GM12872 (cell line): ENCODE results near the gene CACNA1F.

Source experiments
- CTCF ChIP-seq: IDR thresholded peaks from 3 replicates; pipeline ENCODE4 v1.5.1; 2011; ENCODE audit warnings: low read depth, mild to moderate bottlenecking, low read length, moderate library complexity; ENCODE audit not compliant: insufficient read depth

CACNA1F gene

GRCh38 chrX:49264460-49264859 is 31.3 kb upstream of the CACNA1F start, which contains the start of gene FOXP3:
Gene FOXP3 (minus strand): TSS chrX:49264710. CDS start chrX:49258505, 6,205 bp downstream.
- TF ChIP-seq CTCF, result no peak

- TF ChIP-seq CTCF, result no peak
Observed at GRCh38 chrX:49263631-49264030, 30.5 kb upstream of the CACNA1F start.

GRCh38 chrX:49262603-49263002 is 29.5 kb upstream of the CACNA1F start:
- TF ChIP-seq CTCF, result no peak

GRCh38 chrX:49260221-49260985 is 27.3 kb upstream of the CACNA1F start:
- no peak for TF ChIP-seq CTCF

GRCh38 chrX:49258749-49259124 is 25.6 kb upstream of the CACNA1F start:
- no peak for TF ChIP-seq CTCF

GRCh38 chrX:49257846-49258748 is 25.0 kb upstream of the CACNA1F start:
- no peak for TF ChIP-seq CTCF

GRCh38 chrX:49257074-49257790 is 24.1 kb upstream of the CACNA1F start:
- TF ChIP-seq CTCF, result no peak
